Measurements from ENCODE around the gene ACAN. TPM values are rescaled to one million over a fixed set of nuclear protein-coding genes. Genes with fewer than 3 reads are reported as not detected.

Gene ACAN
- total RNA-seq, 2 donors from 2014 or later = 1.6 TPM; not detected in 1

GRCh38 chr15:88901508-88902220 is 98.4 kb downstream of the ACAN start:
- WGBS, 2 donors = 69 to 80% methylated on average over 10 to 15 of the region's 15 CpGs
- no peak overlapping the region for H3K4me3 ChIP-seq
- TF ChIP-seq, protein P1, sequence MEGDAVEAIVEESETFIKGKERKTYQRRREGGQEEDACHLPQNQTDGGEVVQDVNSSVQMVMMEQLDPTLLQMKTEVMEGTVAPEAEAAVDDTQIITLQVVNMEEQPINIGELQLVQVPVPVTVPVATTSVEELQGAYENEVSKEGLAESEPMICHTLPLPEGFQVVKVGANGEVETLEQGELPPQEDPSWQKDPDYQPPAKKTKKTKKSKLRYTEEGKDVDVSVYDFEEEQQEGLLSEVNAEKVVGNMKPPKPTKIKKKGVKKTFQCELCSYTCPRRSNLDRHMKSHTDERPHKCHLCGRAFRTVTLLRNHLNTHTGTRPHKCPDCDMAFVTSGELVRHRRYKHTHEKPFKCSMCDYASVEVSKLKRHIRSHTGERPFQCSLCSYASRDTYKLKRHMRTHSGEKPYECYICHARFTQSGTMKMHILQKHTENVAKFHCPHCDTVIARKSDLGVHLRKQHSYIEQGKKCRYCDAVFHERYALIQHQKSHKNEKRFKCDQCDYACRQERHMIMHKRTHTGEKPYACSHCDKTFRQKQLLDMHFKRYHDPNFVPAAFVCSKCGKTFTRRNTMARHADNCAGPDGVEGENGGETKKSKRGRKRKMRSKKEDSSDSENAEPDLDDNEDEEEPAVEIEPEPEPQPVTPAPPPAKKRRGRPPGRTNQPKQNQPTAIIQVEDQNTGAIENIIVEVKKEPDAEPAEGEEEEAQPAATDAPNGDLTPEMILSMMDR (IDR thresholded peaks at IDR 0.05) = no peak
- no peak for TF ChIP-seq POLR2A (IDR thresholded peaks at IDR 0.05)
- H3K36me3 ChIP-seq (replicated peaks in 1 of 2; ENCODE audit: insufficient read depth in 1 of 2, low read depth in 2 of 2) = no peaks in the 10 kb centered on the region
- intact Hi-C loops (cut with DNase I) = loop anchor here (10.0 kb wide), 2 partner anchors 113 to 273 kb away; no protein-coding TSS in a partner anchor
- H3K9me3 ChIP-seq = no peaks in the 10 kb centered on the region
- no peak overlapping the region for H3K27ac ChIP-seq
- H3K4me1 ChIP-seq = peaks cover 17% of the 10 kb centered on the region
- H3K27me3 ChIP-seq = no peaks in the 10 kb centered on the region
- DNase-seq (no peak), ATAC-seq (no peak)

GRCh38 chr15:88902221-88902835 is 99.1 kb downstream of the ACAN start:
- H3K9me3 ChIP-seq = no peaks in the 10 kb centered on the region
- no peak overlapping the region for H3K27ac ChIP-seq
- TF ChIP-seq, protein P1 (IDR thresholded peaks at IDR 0.05) = no peak
- TF ChIP-seq POLR2A (IDR thresholded peaks at IDR 0.05) = no peak
- peaks cover 10% of the 10 kb centered on the region for H3K4me1 ChIP-seq
- ATAC-seq = no peak
- no peak for DNase-seq
- WGBS, 2 donors = 68 to 82% methylated on average over 6 of the region's 6 CpGs
- intact Hi-C loops (cut with DNase I) = loop anchor here (10.0 kb wide), 2 partner anchors 112 to 272 kb away; no protein-coding TSS in a partner anchor
- H3K4me3 ChIP-seq = no peak overlapping the region
- H3K27me3 ChIP-seq = no peaks in the 10 kb centered on the region
- H3K36me3 ChIP-seq (replicated peaks in 1 of 2; ENCODE audit: insufficient read depth in 1 of 2, low read depth in 2 of 2) = no peaks in the 10 kb centered on the region

- DNase-seq = no peak
- peaks cover 7% of the 10 kb centered on the region for H3K4me1 ChIP-seq
- H3K27ac ChIP-seq = no peak overlapping the region
- H3K4me3 ChIP-seq = no peak overlapping the region
- no peak for ATAC-seq
- H3K36me3 ChIP-seq (replicated peaks in 1 of 2; ENCODE audit: insufficient read depth in 1 of 2, low read depth in 2 of 2) = no peaks in the 10 kb centered on the region
- TF ChIP-seq, protein P1 (IDR thresholded peaks at IDR 0.05) = no peak
- no peak for TF ChIP-seq POLR2A (IDR thresholded peaks at IDR 0.05)
- H3K27me3 ChIP-seq = no peaks in the 10 kb centered on the region
- 78 to 100% methylated on average over 1 to 2 of the region's 2 CpGs for WGBS, 2 donors
- no peaks in the 10 kb centered on the region for H3K9me3 ChIP-seq
- intact Hi-C loops (cut with DNase I) = loop anchor here (10.0 kb wide), 2 partner anchors 112 to 272 kb away; no protein-coding TSS in a partner anchor
Observed at GRCh38 chr15:88902846-88903245, 99.6 kb downstream of the ACAN start.

GRCh38 chr15:88904257-88904623 is 101.0 kb downstream of the ACAN start:
- H3K36me3 ChIP-seq (replicated peaks in 1 of 2; ENCODE audit: insufficient read depth in 1 of 2, low read depth in 2 of 2) = no peaks in the 10 kb centered on the region
- DNase-seq (no peak), ATAC-seq (no peak)
- WGBS, 2 donors = 48 to 57% methylated on average over 2 of the region's 2 CpGs
- no peak for TF ChIP-seq POLR2A (IDR thresholded peaks at IDR 0.05)
- TF ChIP-seq, protein P1 (IDR thresholded peaks at IDR 0.05) = no peak
- H3K27me3 ChIP-seq = no peaks in the 10 kb centered on the region
- peaks cover 7% of the 10 kb centered on the region for H3K4me1 ChIP-seq
- intact Hi-C loops (cut with DNase I) = loop anchor here (10.0 kb wide), 2 partner anchors 111 to 271 kb away; no protein-coding TSS in a partner anchor
- no peak overlapping the region for H3K27ac ChIP-seq
- no peak overlapping the region for H3K4me3 ChIP-seq
- no peaks in the 10 kb centered on the region for H3K9me3 ChIP-seq
